Left ventricle myocardium inferior (tissue), 1 donor: ENCODE results near the gene POLRMT. TPM values are rescaled to one million over a fixed set of nuclear protein-coding genes. Genes with fewer than 3 reads are reported as not detected.

Experiments
- DNase-seq: peaks from one replicate; pipeline ENCODE4 v3.0.0-alpha.2; 2020
- H3K27ac ChIP-seq: fragments of 200-600 bp; replicated peaks from 2 replicates; pipeline ENCODE4 v1.8.0; 2021
- H3K27me3 ChIP-seq: fragments of 200-600 bp; 2 replicates; pipeline ENCODE4 v1.8.0; 2021; ENCODE audit warnings: low read depth
- H3K36me3 ChIP-seq: fragments of 200-600 bp; 2 replicates; pipeline ENCODE4 v1.8.0; 2021
- H3K4me1 ChIP-seq: fragments of 200-600 bp; 2 replicates; pipeline ENCODE4 v1.8.0; 2021
- H3K4me3 ChIP-seq: fragments of 200-600 bp; 2 replicates; pipeline ENCODE4 v1.8.0; 2021; ENCODE audit warnings: mild to moderate bottlenecking, moderate library complexity
- H3K9me3 ChIP-seq: fragments of 200-600 bp; replicated peaks from 2 replicates; pipeline ENCODE4 v1.8.0; 2021
- intact Hi-C: fragments of 100-400 bp; cut with micrococcal nuclease; formaldehyde crosslinking; loops from one replicate; pipeline ENCODE4 v1.11.0; 2022
- total RNA-seq: library from RNA; stranded (reverse); fragmentation: NEBNext Ultra II Directional; extraction: Animal tissue kit (Norgen Biotek cat#: 25700); gene quantifications from one replicate; pipeline ENCODE4 v1.2.1, GENCODE V29; 2021
- TF ChIP-seq, protein P1 (sequence below): fragments of 200-600 bp; IDR thresholded peaks from 2 replicates; pipeline ENCODE4 v1.8.0; 2021; ENCODE audit warnings: antibody characterized with exemption, mild to moderate bottlenecking, borderline replicate concordance
- donor health status: DM: no; HTN: yes; CAD: no; lungs with severe emphysema.

The POLRMT gene
- total RNA-seq, 1 donor from 2014 or later, result 54.3 TPM

GRCh38 chr19:583198-583967 lies 50.0 kb downstream of the POLRMT start:
- Histone ChIP-seq H3K27ac (peak overlapping the region; percentile 60), H3K27me3 (peaks cover 28% of the 10 kb centered on the region), H3K9me3 (no peaks in the 10 kb centered on the region), H3K36me3 (peaks cover 46% of the 10 kb centered on the region), H3K4me1 (peaks cover 70% of the 10 kb centered on the region), H3K4me3 (no peak overlapping the region)
- DNase-seq, result no peak
- intact Hi-C loops, result no loop called here
- TF ChIP-seq, protein P1, sequence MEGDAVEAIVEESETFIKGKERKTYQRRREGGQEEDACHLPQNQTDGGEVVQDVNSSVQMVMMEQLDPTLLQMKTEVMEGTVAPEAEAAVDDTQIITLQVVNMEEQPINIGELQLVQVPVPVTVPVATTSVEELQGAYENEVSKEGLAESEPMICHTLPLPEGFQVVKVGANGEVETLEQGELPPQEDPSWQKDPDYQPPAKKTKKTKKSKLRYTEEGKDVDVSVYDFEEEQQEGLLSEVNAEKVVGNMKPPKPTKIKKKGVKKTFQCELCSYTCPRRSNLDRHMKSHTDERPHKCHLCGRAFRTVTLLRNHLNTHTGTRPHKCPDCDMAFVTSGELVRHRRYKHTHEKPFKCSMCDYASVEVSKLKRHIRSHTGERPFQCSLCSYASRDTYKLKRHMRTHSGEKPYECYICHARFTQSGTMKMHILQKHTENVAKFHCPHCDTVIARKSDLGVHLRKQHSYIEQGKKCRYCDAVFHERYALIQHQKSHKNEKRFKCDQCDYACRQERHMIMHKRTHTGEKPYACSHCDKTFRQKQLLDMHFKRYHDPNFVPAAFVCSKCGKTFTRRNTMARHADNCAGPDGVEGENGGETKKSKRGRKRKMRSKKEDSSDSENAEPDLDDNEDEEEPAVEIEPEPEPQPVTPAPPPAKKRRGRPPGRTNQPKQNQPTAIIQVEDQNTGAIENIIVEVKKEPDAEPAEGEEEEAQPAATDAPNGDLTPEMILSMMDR, result no peak

- intact Hi-C loops, result no loop called here
- Histone ChIP-seq H3K27me3 (peaks cover 21% of the 10 kb centered on the region), H3K4me3 (no peak overlapping the region), H3K36me3 (peaks cover 52% of the 10 kb centered on the region), H3K4me1 (peaks cover 70% of the 10 kb centered on the region), H3K27ac (peak overlapping the region; percentile 60), H3K9me3 (no peaks in the 10 kb centered on the region)
- TF ChIP-seq, protein P1, result no peak
- no peak for DNase-seq
These were observed 50.7 kb downstream of the POLRMT start for GRCh38 chr19:582497-583197.

GRCh38 chr19:581399-582111 lies 51.8 kb downstream of the POLRMT start:
- peaks cover 52% of the 10 kb centered on the region for H3K36me3 ChIP-seq
- TF ChIP-seq, protein P1, result no peak
- intact Hi-C loops, result no loop called here

DNA sequence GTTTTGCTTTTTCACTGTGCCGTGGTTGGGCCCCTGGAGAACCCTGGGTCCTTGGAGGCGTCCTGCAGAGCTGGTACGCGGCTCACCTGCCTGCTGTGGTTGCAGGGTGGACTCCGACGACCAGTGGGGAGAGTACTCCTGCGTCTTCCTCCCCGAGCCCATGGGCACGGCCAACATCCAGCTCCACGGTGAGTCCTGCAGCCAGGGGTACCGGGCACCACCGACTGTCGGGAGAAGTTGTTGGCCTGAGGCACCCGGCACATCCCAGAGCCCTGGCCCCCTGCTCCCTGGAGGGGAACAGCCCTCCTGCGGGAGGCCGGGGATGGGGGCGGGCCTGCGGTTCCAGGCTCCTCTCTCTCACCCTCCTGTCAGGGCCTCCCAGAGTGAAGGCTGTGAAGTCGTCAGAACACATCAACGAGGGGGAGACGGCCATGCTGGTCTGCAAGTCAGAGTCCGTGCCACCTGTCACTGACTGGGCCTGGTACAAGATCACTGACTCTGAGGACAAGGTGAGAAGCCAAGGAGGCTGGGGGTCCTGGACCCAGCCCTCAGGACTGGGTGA lies 53.0 kb downstream of the POLRMT start:
- Histone ChIP-seq H3K9me3 (no peaks in the 10 kb centered on the region), H3K4me1 (peaks cover 91% of the 10 kb centered on the region), H3K27me3 (no peaks in the 10 kb centered on the region), H3K27ac (peak overlapping the region; percentile 98), H3K36me3 (peaks cover 52% of the 10 kb centered on the region), H3K4me3 (no peak overlapping the region)
- TF ChIP-seq, protein P1, result no peak
- intact Hi-C loops, result no loop called here
- DNase-seq, result no peak

More at GRCh38 chr19:581399-582111, 51.8 kb downstream of the POLRMT start:
- Histone ChIP-seq H3K27ac (peak overlapping the region; percentile 60), H3K9me3 (no peaks in the 10 kb centered on the region), H3K4me1 (peaks cover 79% of the 10 kb centered on the region), H3K27me3 (peaks cover 10% of the 10 kb centered on the region), H3K4me3 (no peak overlapping the region)
- DNase-seq, result no peak

- peaks cover 52% of the 10 kb centered on the region for H3K36me3 ChIP-seq
- peak overlapping the region; percentile 100 for H3K4me3 ChIP-seq
- TF ChIP-seq, protein P1, result no peak
- no peaks in the 10 kb centered on the region for H3K9me3 ChIP-seq
- no peaks in the 10 kb centered on the region for H3K27me3 ChIP-seq
- no peak for DNase-seq
- H3K27ac ChIP-seq, result peak overlapping the region; percentile 98
- intact Hi-C loops, result no loop called here
- H3K4me1 ChIP-seq, result peaks cover 97% of the 10 kb centered on the region
These were observed 53.5 kb downstream of the POLRMT start for GRCh38 chr19:579842-580155.
